GM23338 (cell line): ENCODE results near the gene PDK4. TPM values are rescaled to one million over a fixed set of nuclear protein-coding genes. Genes with fewer than 3 reads are reported as not detected.

Experiments used
- ATAC-seq: fragments of 200-7000 bp; cut with Tn5 transposase; 3 replicates; pipeline ENCODE4 v1.9.1; 2020
- DNase-seq: peaks from one replicate; pipeline ENCODE4 v3.0.0-alpha.2; 2015; ENCODE audit warnings: low spot score
- H2AFZ ChIP-seq: fragments of 200-600 bp; sonication (generic); 2 replicates; pipeline ENCODE4 v1.8.0; 2016; ENCODE audit warnings: antibody characterized with exemption, mild to moderate bottlenecking, moderate library complexity
- H3F3A ChIP-seq: fragments of 200-600 bp; sonication (generic); replicated peaks from 2 replicates; pipeline ENCODE4 v1.8.0; 2017; ENCODE audit warnings: antibody characterized with exemption, mixed run types, low read depth
- H3K27ac ChIP-seq: fragments of 200-600 bp; sonication (generic); 2 replicates; pipeline ENCODE4 v1.6.1; 2016; ENCODE audit warnings: low read depth
- H3K27me3 ChIP-seq: fragments of 200-600 bp; sonication (generic); 2 replicates; pipeline ENCODE4 v1.8.0; 2016; ENCODE audit warnings: mild to moderate bottlenecking, mixed run types, moderate library complexity; ENCODE audit not compliant: insufficient read depth
- H3K36me3 ChIP-seq: fragments of 200-600 bp; sonication (generic); 2 replicates; pipeline ENCODE4 v1.8.0; 2016; ENCODE audit warnings: mild to moderate bottlenecking; ENCODE audit not compliant: insufficient read depth
- H3K4me1 ChIP-seq: fragments of 200-600 bp; sonication (generic); 2 replicates; pipeline ENCODE4 v1.8.0; 2016; ENCODE audit warnings: mild to moderate bottlenecking, moderate library complexity; ENCODE audit not compliant: insufficient read depth
- H3K4me2 ChIP-seq: fragments of 200-600 bp; sonication (generic); 2 replicates; pipeline ENCODE4 v1.7.1; 2017; ENCODE audit warnings: mixed run types
- H3K4me3 ChIP-seq: fragments of 200-600 bp; sonication (generic); 2 replicates; pipeline ENCODE4 v1.6.1; 2016; ENCODE audit warnings: mixed run types
- H3K79me2 ChIP-seq: fragments of 200-600 bp; sonication (generic); replicated peaks from 2 replicates; pipeline ENCODE4 v1.8.0; 2017; ENCODE audit warnings: mild to moderate bottlenecking; ENCODE audit not compliant: insufficient read depth
- H3K9me2 ChIP-seq: fragments of 200-600 bp; sonication (generic); 2 replicates; pipeline ENCODE4 v1.8.0; 2017; ENCODE audit not compliant: insufficient read depth
- H4K20me1 ChIP-seq: fragments of 200-600 bp; sonication (generic); replicated peaks from 2 replicates; pipeline ENCODE4 v1.8.0; 2017; ENCODE audit warnings: mild to moderate bottlenecking; ENCODE audit not compliant: insufficient read depth
- H3K27ac Mint-ChIP-seq: 2 replicates; pipeline ENCODE4 v1.8.0; 2020; ENCODE audit warnings: inconsistent platforms, mild to moderate bottlenecking, moderate library complexity, mixed read lengths
- H3K27me3 Mint-ChIP-seq: 3 replicates; pipeline ENCODE4 v1.8.0; 2022; ENCODE audit warnings: low read depth, mild to moderate bottlenecking, moderate library complexity, mixed read lengths, inconsistent platforms; ENCODE audit not compliant: insufficient read depth, poor library complexity
- H3K36me3 Mint-ChIP-seq: 3 replicates; pipeline ENCODE4 v1.8.0; 2021; ENCODE audit warnings: low read depth, mild to moderate bottlenecking, inconsistent platforms, moderate library complexity, mixed read lengths
- H3K4me1 Mint-ChIP-seq: 3 replicates; pipeline ENCODE4 v1.8.0; 2020; ENCODE audit warnings: mild to moderate bottlenecking, inconsistent platforms, mixed read lengths
- H3K4me3 Mint-ChIP-seq: 3 replicates; pipeline ENCODE4 v1.8.0; 2021; ENCODE audit warnings: moderate library complexity, mild to moderate bottlenecking, inconsistent platforms, mixed read lengths
- H3K9me3 Mint-ChIP-seq: 3 replicates; pipeline ENCODE4 v1.8.0; 2020; ENCODE audit warnings: moderate library complexity, mild to moderate bottlenecking, inconsistent platforms, mixed read lengths
- CTCF ChIP-seq, 2 experiments: fragments of 200-600 bp in 1 of 2; sonication (generic) in 1 of 2; conservative IDR thresholded peaks; 2 replicates each; pipeline versions ENCODE4 v1.5.1 to v1.6.1; 2016 to 2017; ENCODE audit warnings: antibody characterized with exemption in 2 of 2, low read depth in 2 of 2, mild to moderate bottlenecking in 2 of 2, moderate library complexity in 1 of 2
- ETS1 ChIP-seq: IDR thresholded peaks from 2 replicates; pipeline ENCODE4 v1.6.1; 2016; ENCODE audit warnings: antibody characterized with exemption
- EZH2 ChIP-seq: fragments of 200-600 bp; sonication (generic); IDR thresholded peaks from one replicate; pipeline ENCODE4 v1.8.0; 2017; ENCODE audit warnings: antibody characterized with exemption, mild to moderate bottlenecking, low read depth; ENCODE audit not compliant: unreplicated experiment
- EZH2phosphoT487 ChIP-seq: fragments of 200-600 bp; sonication (generic); IDR thresholded peaks from one replicate; pipeline ENCODE4 v1.8.1; 2018; ENCODE audit warnings: antibody characterized with exemption; ENCODE audit not compliant: unreplicated experiment
- STAT1 ChIP-seq: IDR thresholded peaks from one replicate; pipeline ENCODE4 v1.6.1; 2016; ENCODE audit warnings: antibody characterized with exemption; ENCODE audit not compliant: unreplicated experiment
- ZNF114 ChIP-seq: fragments of 250-450 bp; sonication (Bioruptor Pico); IDR thresholded peaks from 2 replicates; pipeline ENCODE4 v1.5.0; 2020; ENCODE audit warnings: mild to moderate bottlenecking, moderate library complexity
- ZNF331 ChIP-seq: fragments of 250-450 bp; sonication (Bioruptor Pico); IDR thresholded peaks from 2 replicates; pipeline ENCODE4 v1.5.0; 2020; ENCODE audit warnings: low read depth, mild to moderate bottlenecking, moderate library complexity
- ZNF462 ChIP-seq: fragments of 250-450 bp; sonication (Bioruptor Pico); IDR thresholded peaks from 2 replicates; pipeline ENCODE4 v1.5.0; 2020; ENCODE audit warnings: mild to moderate bottlenecking, moderate library complexity
- polyA plus RNA-seq: library from polyadenylated mRNA; unstranded; fragments of >200 nt; fragmentation: Nextera tagmentation; extraction: Ambion mirVana; gene quantifications from 2 replicates; pipeline ENCODE4 v1.2.1, GENCODE V29; 2016
- total RNA-seq: library from RNA; depleted of rRNA; stranded (reverse); fragments of >200 nt; shearing (Covaris generic); gene quantifications from 2 replicates; pipeline ENCODE4 v1.2.3, GENCODE V29; 2014

PDK4 gene
- total and polyA plus RNA-seq, 2 experiments from 2014 or later, result 0.32 TPM; not detected in 1

GRCh38 chr7:95577137-95577536 is 19.2 kb downstream of the PDK4 start (continued):
- no peak for TF ChIP-seq ZNF462 (CRISPR knock-in tag)
- no peak for TF ChIP-seq CTCF (conservative IDR thresholded peaks at IDR 0.05; ENCODE audit: low read depth in 2 of 2)
- TF ChIP-seq ZNF331 (CRISPR knock-in tag), result no peak
- no peak for TF ChIP-seq EZH2
- no peak for TF ChIP-seq STAT1
- no peak for TF ChIP-seq ZNF114 (CRISPR knock-in tag)

- no peaks in the 10 kb centered on the region for H3K36me3 ChIP-seq
- H3K27me3 Mint-ChIP-seq, result peaks cover 1% of the 10 kb centered on the region
- no peak for TF ChIP-seq ETS1
- no peak for TF ChIP-seq CTCF (conservative IDR thresholded peaks at IDR 0.05; ENCODE audit: low read depth in 2 of 2)
- TF ChIP-seq EZH2phosphoT487, result no peak
- no peak for TF ChIP-seq EZH2
Observed at GRCh38 chr7:95569720-95570119, 26.6 kb downstream of the PDK4 start.

More at GRCh38 chr7:95569720-95570119, 26.6 kb downstream of the PDK4 start:
- Histone ChIP-seq H3K27me3 (no peaks in the 10 kb centered on the region), H3K4me3 (no peak overlapping the region), H3K4me2 (no peak overlapping the region), H3K79me2 (no peaks in the 10 kb centered on the region), H3K4me1 (no peaks in the 10 kb centered on the region), H3F3A (no peaks in the 10 kb centered on the region), H3K9me2 (no peaks in the 10 kb centered on the region), H4K20me1 (no peaks in the 10 kb centered on the region), H3K27ac (no peak overlapping the region), H2AFZ (no peak overlapping the region)
- no peaks in the 10 kb centered on the region for H3K4me1 Mint-ChIP-seq
- no peak for DNase-seq
- ATAC-seq, result no peak
- H3K4me3 Mint-ChIP-seq, result no peak overlapping the region
- H3K36me3 Mint-ChIP-seq, result no peaks in the 10 kb centered on the region
- H3K27ac Mint-ChIP-seq, result peak overlapping the region; percentile 74; the same call in 1 of the 2 replicates
- no peaks in the 10 kb centered on the region; the same call in 2 of the 3 replicates for H3K9me3 Mint-ChIP-seq
